Loucy (cell line): ENCODE measurements around the gene DLGAP4.

Experiments used
- CTCF ChIP-seq: fragments of 200-600 bp; sonication (generic); conservative IDR thresholded peaks from 2 replicates; pipeline ENCODE4 v1.5.1; 2014; ENCODE audit warnings: mild to moderate bottlenecking, antibody characterized with exemption, low read length
- EZH2phosphoT487 ChIP-seq: fragments of 200-600 bp; IDR thresholded peaks from 2 replicates; pipeline ENCODE4 v1.6.1; 2018; ENCODE audit warnings: antibody characterized with exemption, mild to moderate bottlenecking, moderate library complexity, borderline replicate concordance

GRCh38 chr20:36261389-36262105, 44.6 kb upstream of the DLGAP4 start:
- no peak for TF ChIP-seq CTCF
- no peak for TF ChIP-seq EZH2phosphoT487
